GM19099 (cell line): ENCODE results near the gene HEY2.
A peak's percentile ranks its signal among the peaks of the same experiment; 100 is the strongest.

ENCODE experiments used
- POLR2A ChIP-seq: IDR thresholded peaks from 3 replicates; pipeline ENCODE4 v1.6.1; 2011; ENCODE audit warnings: low read depth; ENCODE audit not compliant: insufficient read length; ENCODE audit errors: extremely low read depth

Gene HEY2

DNA sequence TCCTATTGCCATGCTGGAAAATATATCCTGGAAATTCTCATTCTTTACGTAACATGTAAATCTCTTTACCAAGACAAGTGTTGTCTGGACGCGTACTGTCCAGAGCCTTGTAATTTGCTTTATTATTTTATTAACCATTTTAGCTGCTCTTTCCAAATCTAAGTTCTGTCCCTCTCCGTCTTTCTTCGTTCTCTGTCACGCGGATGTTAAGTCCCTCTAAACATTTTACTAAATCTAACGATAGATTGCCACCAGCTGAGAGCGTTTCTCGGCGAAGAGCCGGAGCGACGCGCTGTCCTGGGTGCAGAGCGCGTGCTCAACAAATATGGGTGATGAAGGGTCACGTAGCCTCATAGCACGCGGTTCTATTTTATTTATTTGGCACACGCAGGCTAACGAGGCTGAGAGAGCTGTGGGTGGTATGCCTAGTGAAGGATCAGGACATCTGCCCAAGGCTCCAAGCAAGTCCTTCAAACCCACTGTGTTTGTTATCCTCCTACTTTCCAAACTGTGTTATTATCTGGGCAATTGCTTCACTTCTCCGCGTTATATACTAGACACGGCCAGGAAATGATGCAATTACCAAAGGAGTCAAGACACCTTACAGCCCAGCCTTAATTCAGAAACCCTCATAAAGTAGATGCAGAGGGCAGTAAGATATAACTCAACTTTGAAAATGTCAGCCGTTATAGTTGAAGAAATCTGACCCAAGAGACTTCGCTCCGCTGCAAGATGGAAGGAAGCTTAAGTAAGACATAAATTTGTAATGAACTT lies 31.3 kb downstream of the HEY2 start:
- peak; percentile 83 for TF ChIP-seq POLR2A

- TF ChIP-seq POLR2A, result no peak
Measured at GRCh38 chr6:125781314-125781868, 32.0 kb downstream of the HEY2 start.

GRCh38 chr6:125784365-125784764 lies 34.9 kb downstream of the HEY2 start:
- TF ChIP-seq POLR2A, result no peak

GRCh38 chr6:125787791-125788190 lies 38.4 kb downstream of the HEY2 start:
- TF ChIP-seq POLR2A, result no peak

DNA sequence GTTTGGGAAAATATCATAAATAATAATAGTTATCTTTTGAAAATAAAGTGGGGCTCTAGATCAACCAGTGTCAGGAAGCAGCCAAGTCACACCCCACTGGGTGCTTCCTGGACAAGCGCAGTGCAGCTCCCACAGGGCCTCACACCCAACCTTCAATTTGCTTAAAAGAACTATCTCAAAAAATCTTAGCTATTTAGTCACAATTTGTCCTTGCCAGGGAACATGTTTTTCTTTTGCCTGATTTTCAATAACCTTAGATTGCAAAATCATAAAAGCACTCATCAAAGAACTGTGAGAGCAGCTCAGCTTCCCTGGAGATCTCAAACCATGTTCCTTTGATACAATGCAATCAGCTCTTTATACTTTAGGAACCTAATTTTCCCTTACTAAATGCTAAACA lies 39.7 kb downstream of the HEY2 start:
- no peak for TF ChIP-seq POLR2A

DNA sequence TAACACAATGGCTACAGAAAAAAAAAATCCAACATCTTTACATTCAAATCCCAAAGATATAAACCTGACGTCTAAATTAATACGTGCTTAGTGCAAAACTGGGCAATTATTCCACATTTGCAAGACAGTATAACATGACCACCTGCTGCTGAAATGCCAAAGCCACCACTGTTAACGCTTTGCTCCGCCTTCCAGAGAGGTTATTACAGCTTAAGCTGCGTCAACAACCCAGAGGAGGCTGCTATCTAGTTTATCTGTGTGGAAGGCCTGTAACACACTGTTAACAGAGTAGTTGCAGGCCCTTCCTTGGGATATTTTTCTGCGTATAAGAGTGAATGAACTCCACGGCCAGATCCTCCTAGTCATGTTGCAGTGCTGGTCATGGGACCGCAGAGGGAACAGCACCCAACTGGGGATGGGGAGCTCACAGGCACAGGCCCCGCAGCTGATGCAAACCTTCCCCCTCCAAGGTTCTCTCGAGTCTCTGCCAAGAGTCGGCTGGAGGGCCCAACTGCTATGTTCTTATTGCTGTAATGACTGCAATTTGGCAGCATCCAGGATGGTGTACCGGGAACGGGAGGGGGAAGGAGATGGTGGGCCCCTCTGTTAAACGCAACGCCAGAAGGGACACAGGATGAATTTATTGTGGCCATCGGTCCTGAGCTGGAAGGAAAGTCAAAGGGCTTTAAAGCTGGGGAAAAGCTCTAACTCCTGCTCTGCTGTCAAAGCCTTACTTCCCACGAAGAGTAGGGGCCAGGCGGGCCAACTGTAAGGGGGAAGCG lies 40.3 kb downstream of the HEY2 start:
- TF ChIP-seq POLR2A, result no peak

DNA sequence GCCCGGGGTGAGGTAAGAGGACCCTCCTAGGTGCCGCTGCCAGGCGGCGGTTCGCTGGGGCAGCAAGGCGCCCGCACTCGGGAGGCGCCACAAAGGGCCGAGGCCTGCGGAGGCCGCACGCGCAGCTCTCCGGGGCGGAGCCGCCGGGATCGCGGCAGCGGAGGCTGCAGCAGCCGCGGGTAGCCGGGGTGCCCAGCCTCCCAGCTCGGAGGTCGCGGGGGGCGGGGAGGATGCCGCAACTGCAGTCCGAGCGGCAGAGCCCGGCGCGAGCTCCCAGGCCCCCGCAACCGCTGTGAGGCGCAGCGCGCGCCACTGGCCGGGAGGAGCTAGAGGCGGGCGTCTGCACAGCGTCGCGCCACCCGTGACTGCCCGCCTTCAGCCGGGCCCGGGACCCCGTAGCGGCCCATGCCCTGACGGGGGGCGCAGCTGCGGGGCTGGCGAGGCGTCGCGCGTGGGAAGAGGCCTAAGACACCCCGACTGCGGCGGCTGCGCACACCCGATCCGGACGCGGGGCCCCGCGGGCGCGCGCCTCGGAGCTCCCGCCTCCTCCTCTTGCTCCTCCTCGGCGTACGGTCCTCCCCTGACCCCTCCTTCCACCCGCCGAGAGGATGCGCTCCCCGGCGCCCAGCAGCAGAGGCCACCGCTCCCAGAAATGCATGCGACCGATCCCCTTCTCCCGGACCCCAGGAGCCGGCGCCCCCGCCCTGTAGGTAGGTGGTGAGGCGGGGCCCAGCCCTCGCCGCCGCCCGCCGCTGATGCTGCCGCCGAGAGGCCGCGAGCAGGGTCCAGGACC lies 41.1 kb downstream of the HEY2 start, which contains the start of gene NCOA7:
TSS of gene NCOA7 (plus strand) at position 603 of the 793 bp plus-strand sequence. CDS start 24,395 bp downstream, outside the sequence.
- TF ChIP-seq POLR2A, result peak; percentile 78

DNA sequence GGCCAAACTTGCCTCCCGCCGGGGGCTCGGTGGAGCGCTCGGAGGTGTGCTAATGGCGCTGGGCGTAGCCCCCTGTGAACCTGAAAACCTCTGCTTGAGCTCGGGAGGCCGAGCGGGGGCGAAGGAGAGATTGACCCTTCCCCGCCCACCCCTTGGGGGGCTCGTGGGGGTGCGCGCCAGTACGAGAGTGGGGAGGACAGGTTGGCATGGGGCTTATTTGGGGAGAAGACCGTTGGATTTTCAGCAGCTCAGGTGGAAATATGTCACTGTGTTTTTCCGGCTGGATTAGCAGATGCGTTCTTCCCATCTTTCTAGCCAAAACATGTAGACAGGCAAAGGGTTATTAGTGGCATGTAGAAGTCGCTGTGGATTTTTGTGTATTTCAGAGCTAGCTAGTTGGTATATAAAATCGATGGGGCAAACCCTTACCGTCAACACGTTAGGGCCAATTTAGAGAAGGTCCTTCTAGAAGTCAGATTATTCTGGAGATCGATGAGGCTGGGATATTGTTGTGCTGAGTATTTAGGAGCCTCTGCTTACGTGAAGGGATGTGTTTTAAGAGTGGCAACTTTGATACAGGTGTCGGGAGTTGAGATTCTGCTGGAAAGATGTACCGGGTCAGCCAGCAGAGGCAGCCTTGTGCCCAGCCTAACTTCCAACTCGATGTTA lies 41.9 kb downstream of the HEY2 start:
- TF ChIP-seq POLR2A, result no peak

DNA sequence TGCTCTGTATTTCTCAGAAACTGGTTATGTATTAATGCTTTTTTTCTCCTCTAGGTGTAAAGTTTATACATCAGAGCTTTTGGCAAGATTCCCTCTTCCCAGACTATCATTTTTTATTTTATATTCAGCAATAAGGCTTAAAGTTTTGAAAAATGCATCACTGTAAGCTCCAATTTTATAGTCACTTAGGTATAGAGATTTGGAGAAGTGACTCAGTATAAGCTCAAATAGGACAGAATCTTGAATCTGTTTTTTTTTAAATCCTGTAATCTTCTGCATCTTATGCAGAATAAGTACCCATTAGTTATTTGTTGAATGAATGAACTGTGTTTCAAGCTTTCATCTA lies 42.4 kb downstream of the HEY2 start:
- TF ChIP-seq POLR2A, result no peak

DNA sequence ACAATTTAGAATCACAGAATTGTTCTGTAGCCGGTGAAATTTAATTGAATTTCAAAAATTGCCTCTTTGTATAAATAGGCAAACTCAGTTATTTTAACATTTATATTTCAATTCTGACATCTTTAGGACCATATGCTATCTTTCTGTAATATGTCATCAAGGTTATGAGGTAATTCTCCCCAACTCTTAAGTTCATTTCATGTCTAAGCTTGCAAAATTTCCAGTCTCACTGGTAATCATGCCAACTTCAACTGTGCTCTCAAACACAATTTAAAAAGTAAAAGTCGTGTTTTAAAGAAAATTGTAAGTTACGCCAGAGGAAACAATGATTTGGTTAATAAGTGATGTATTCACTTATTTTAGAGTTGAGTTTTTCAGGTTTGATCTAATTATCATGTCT lies 42.7 kb downstream of the HEY2 start:
- TF ChIP-seq POLR2A, result no peak

GRCh38 chr6:125792680-125793079 lies 43.2 kb downstream of the HEY2 start:
- TF ChIP-seq POLR2A, result no peak

- no peak for TF ChIP-seq POLR2A
Measured at GRCh38 chr6:125793280-125793679, 43.8 kb downstream of the HEY2 start.

GRCh38 chr6:125793863-125794262 lies 44.4 kb downstream of the HEY2 start:
- TF ChIP-seq POLR2A, result no peak

DNA sequence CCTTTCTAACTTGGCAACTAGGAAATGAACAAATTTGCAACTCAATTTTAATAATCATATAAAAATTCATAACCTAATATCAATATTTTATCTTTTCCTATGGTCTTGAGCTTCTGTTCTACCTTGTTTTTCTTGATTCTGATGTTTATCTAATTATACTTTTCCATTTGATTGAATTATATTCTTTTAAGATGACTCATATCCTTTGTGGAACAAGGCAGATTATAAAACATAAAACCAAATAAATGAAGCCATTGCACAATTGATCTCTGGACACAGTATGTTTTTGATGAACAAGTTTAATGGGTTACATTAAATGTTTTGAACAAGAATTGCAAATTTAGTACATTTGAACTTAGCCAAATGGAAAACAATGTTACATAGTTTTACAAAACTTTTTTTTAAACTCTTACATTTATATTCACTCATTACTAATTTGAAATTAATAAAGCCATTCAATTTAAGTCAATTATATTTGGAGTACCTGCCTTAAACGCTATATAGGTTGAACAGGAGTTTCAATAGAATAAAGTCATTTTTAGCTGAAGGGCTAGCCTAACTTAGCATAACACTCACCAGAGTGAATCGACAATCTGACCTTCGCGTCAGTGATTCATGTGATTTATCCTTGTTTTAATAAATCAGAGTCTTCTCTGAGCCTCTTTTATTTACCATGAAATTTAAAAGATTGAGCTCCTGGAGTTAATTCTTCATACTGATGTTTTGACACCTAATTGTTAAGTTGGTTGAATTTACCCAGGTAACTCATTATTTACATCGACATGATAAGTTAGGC lies 45.1 kb downstream of the HEY2 start:
- TF ChIP-seq POLR2A, result no peak
